Stomach (tissue), 9 donors: ENCODE results near the gene TSPAN8. TPM values are rescaled to one million over a fixed set of nuclear protein-coding genes. Genes with fewer than 3 reads are reported as not detected.
"Not testable (repeated sequence)": the region's sequence is repeated elsewhere in the genome, so short reads cannot be mapped to it uniquely, and the experiment has no call there.

Experiments
- DNase-seq, 2 donors: peaks; one replicate each; pipeline versions ENCODE4 v3.0.0 to v3.0.0-alpha.2; 2013 to 2019
- H3K27ac ChIP-seq, 5 donors: fragments of 200-600 bp in 4 of 5; sonication (generic) in 4 of 5; one replicate each; pipeline ENCODE4 v1.5.1; 2013 to 2019; ENCODE audit warnings: mild to moderate bottlenecking in 1 of 5, moderate library complexity in 1 of 5
- H3K27me3 ChIP-seq, 3 donors: fragments of 200-600 bp; sonication (generic); one replicate each; pipeline ENCODE4 v1.5.1; 2017 to 2019; ENCODE audit warnings: mixed run types in 1 of 3
- H3K36me3 ChIP-seq, 4 donors: fragments of 200-600 bp; sonication (generic); 1 replicate in 3 of 4; 2 replicates in 1 of 4; pipeline ENCODE4 v1.5.1; 2016 to 2019
- H3K4me1 ChIP-seq, 4 donors: fragments of 200-600 bp; sonication (generic); one replicate each; pipeline ENCODE4 v1.5.1; 2016 to 2019
- H3K4me3 ChIP-seq, 4 donors: fragments of 200-600 bp; sonication (generic) in 3 of 4; one replicate each; pipeline ENCODE4 v1.5.1; 2016 to 2019; ENCODE audit warnings: mild to moderate bottlenecking in 1 of 4
- H3K9me3 ChIP-seq, 4 donors: fragments of 200-600 bp; sonication (generic); one replicate each; pipeline ENCODE4 v1.5.1; 2016 to 2019
- CTCF ChIP-seq, 7 experiments: fragments of 450-650 bp in 4 of 7; fragments of 200-600 bp in 3 of 7; sonication (generic) in 3 of 7; IDR thresholded peaks; one replicate each; pipeline ENCODE4 v1.5.1; 2016 to 2019; ENCODE audit warnings: antibody characterized with exemption in 7 of 7, control low read depth in 2 of 7, mild to moderate bottlenecking in 1 of 7
- EP300 ChIP-seq: sonication (generic); formaldehyde crosslinking; IDR thresholded peaks from one replicate; pipeline ENCODE4 v1.6.1; 2017; ENCODE audit warnings: antibody characterized with exemption
- POLR2A ChIP-seq, 4 donors: fragments of 450-650 bp; IDR thresholded peaks; one replicate each; pipeline ENCODE4 v1.6.1; 2016; ENCODE audit warnings: antibody characterized with exemption in 4 of 4, control low read depth in 2 of 4, mild to moderate bottlenecking in 1 of 4, moderate library complexity in 1 of 4
- POLR2AphosphoS5 ChIP-seq, 3 donors: sonication (generic); formaldehyde crosslinking; IDR thresholded peaks; one replicate each; pipeline ENCODE4 v1.6.1; 2016; ENCODE audit warnings: antibody characterized with exemption in 3 of 3
- WGBS, 5 donors: extraction: QIAGEN DNeasy Blood & Tissue Kit in 3 of 5; methylation state at CpG; one replicate each; pipeline versions ENCODE4 v1.1.5 to v1.1.7; 2013 to 2018; 5-methylcytosine and 5-hydroxymethylcytosine counted together
- intact Hi-C: fragments of 100-400 bp; cut with DNase I; formaldehyde crosslinking; loops from one replicate; pipeline ENCODE4 v1.15.1; 2023; ENCODE audit warnings: low total_unique reads
- polyA plus RNA-seq, 3 donors: library from polyadenylated mRNA; stranded (reverse); fragments of 200-250 nt; gene quantifications; one replicate each; pipeline ENCODE4 v1.2.3, GENCODE V29; 2013
- total RNA-seq, 5 donors: library from RNA; depleted of rRNA; stranded (reverse); fragments of >200 nt; gene quantifications; one replicate each; pipeline versions ENCODE4 v1.1.0 to v1.2.3, GENCODE V29; 2014 to 2016
- donor health status: healthy with polysubstance abuse.
- donor health status: Bipolar disorder and iron deficiency.
- donor health status: healthy.

TSPAN8 gene
- total and polyA plus RNA-seq, 8 donors: 15.8 to 532 (median 127) TPM

GRCh38 chr12:71128191-71128788, 29.5 kb downstream of the TSPAN8 start:
- Histone ChIP-seq H3K36me3 (peaks cover 0 to 28% (median 12%) of the 10 kb centered on the region in 4 donors), H3K27me3 (no peaks in the 10 kb centered on the region), H3K4me1 (peaks cover 0 to under 1% (median 0%) of the 10 kb centered on the region in 4 donors), H3K9me3 (no peaks in the 10 kb centered on the region), H3K4me3 (no peak overlapping the region), H3K27ac (no peak overlapping the region)
- intact Hi-C loops: no loop called here
- TF ChIP-seq POLR2AphosphoS5 (IDR thresholded peaks at IDR 0.05) (no peak), POLR2A (IDR thresholded peaks at IDR 0.05) (no peak)
- no peak for DNase-seq
- WGBS, 5 donors: 40 to 71% (median 56%) methylated on average over 1 of the region's 1 CpG

- TF ChIP-seq CTCF (IDR thresholded peaks at IDR 0.05) (no peak), EP300 (no peak), POLR2AphosphoS5 (IDR thresholded peaks at IDR 0.05) (no peak), POLR2A (IDR thresholded peaks at IDR 0.05) (no peak)
- intact Hi-C loops: no loop called here
- no peak overlapping the region for H3K27ac ChIP-seq
- peaks cover 0 to 20% (median 9%) of the 10 kb centered on the region in 4 donors for H3K36me3 ChIP-seq
- no peaks in the 10 kb centered on the region for H3K9me3 ChIP-seq
- no peaks in the 10 kb centered on the region for H3K27me3 ChIP-seq
- H3K4me1 ChIP-seq: no peaks in the 10 kb centered on the region
- no peak overlapping the region for H3K4me3 ChIP-seq
- WGBS, 5 donors: 81 to 94% (median 86%) methylated on average over 1 of the region's 1 CpG
- DNase-seq: no peak
Observed at GRCh38 chr12:71125949-71126348, 31.9 kb downstream of the TSPAN8 start.

GRCh38 chr12:71125515-71125914, 32.3 kb downstream of the TSPAN8 start:
- Histone ChIP-seq H3K36me3 (peaks cover 0 to 20% (median 9%) of the 10 kb centered on the region in 4 donors), H3K27ac (no peak overlapping the region), H3K4me3 (no peak overlapping the region), H3K9me3 (no peaks in the 10 kb centered on the region), H3K27me3 (no peaks in the 10 kb centered on the region), H3K4me1 (no peaks in the 10 kb centered on the region)
- TF ChIP-seq POLR2A (IDR thresholded peaks at IDR 0.05) (no peak), EP300 (no peak), POLR2AphosphoS5 (IDR thresholded peaks at IDR 0.05) (no peak), CTCF (IDR thresholded peaks at IDR 0.05) (no peak)
- DNase-seq: no peak
- intact Hi-C loops: no loop called here
- 32 to 62% (median 50%) methylated on average over 2 of the region's 2 CpGs for WGBS, 5 donors

GRCh38 chr12:71124835-71125460, 32.9 kb downstream of the TSPAN8 start:
- Histone ChIP-seq H3K9me3 (no peaks in the 10 kb centered on the region), H3K36me3 (peaks cover 0 to 16% (median 9%) of the 10 kb centered on the region in 4 donors), H3K27me3 (no peaks in the 10 kb centered on the region), H3K27ac (no peak overlapping the region), H3K4me3 (no peak overlapping the region), H3K4me1 (no peaks in the 10 kb centered on the region)
- no peak for TF ChIP-seq POLR2AphosphoS5 (IDR thresholded peaks at IDR 0.05)
- no peak for TF ChIP-seq POLR2A (IDR thresholded peaks at IDR 0.05)
- TF ChIP-seq CTCF (IDR thresholded peaks at IDR 0.05): no peak
- no peak for TF ChIP-seq EP300
- intact Hi-C loops: no loop called here
- DNase-seq: no peak
- 72 to 78% (median 75%) methylated on average over 5 of the region's 5 CpGs for WGBS, 5 donors

GRCh38 chr12:71113148-71113547, 44.7 kb downstream of the TSPAN8 start:
- H3K27ac ChIP-seq, H3K4me1 ChIP-seq, H3K4me3 ChIP-seq, H3K27me3 ChIP-seq, H3K36me3 ChIP-seq, intact Hi-C loops, DNase-seq: not testable (repeated sequence)
- H3K9me3 ChIP-seq: peaks cover 0 to 14% (median 7%) of the 10 kb centered on the region in 4 donors
- WGBS, 5 donors: 70 to 89% (median 86%) methylated on average over 1 of the region's 1 CpG
